Peyer's patch (tissue), 4 donors: ENCODE results near the gene FBH1. TPM values are rescaled to one million over a fixed set of nuclear protein-coding genes. Genes with fewer than 3 reads are reported as not detected.

Experiments used
- DNase-seq, 3 donors: peaks; one replicate each; pipeline ENCODE4 v3.0.0-alpha.2; 2017 to 2019
- H3K27ac ChIP-seq, 4 donors: fragments of 200-600 bp; sonication (generic); one replicate each; pipeline ENCODE4 v1.5.1; 2016 to 2019
- H3K27me3 ChIP-seq, 2 donors: fragments of 200-600 bp; sonication (generic); one replicate each; pipeline ENCODE4 v1.5.1; 2019
- H3K36me3 ChIP-seq, 3 donors: fragments of 200-600 bp; sonication (generic); one replicate each; pipeline ENCODE4 v1.5.1; 2016 to 2019
- H3K4me1 ChIP-seq, 4 donors: fragments of 200-600 bp; sonication (generic); one replicate each; pipeline ENCODE4 v1.5.1; 2016 to 2019
- H3K4me3 ChIP-seq, 4 donors: fragments of 200-600 bp; sonication (generic); 1 replicate in 3 of 4; 2 replicates in 1 of 4; pipeline ENCODE4 v1.5.1; 2016 to 2019; ENCODE audit warnings: mild to moderate bottlenecking in 1 of 4
- H3K9me3 ChIP-seq, 4 donors: fragments of 200-600 bp; sonication (generic); one replicate each; pipeline ENCODE4 v1.5.1; 2016 to 2019; ENCODE audit warnings: mild to moderate bottlenecking in 1 of 4
- CTCF ChIP-seq, 6 experiments: fragments of 450-650 bp in 4 of 6; fragments of 200-600 bp in 2 of 6; sonication (generic) in 1 of 6; IDR thresholded peaks; one replicate each; pipeline ENCODE4 v1.5.1; 2017 to 2019; ENCODE audit warnings: antibody characterized with exemption in 6 of 6, mild to moderate bottlenecking in 3 of 6, moderate library complexity in 1 of 6
- POLR2A ChIP-seq, 2 donors: fragments of 450-650 bp; IDR thresholded peaks; one replicate each; pipeline ENCODE4 v1.5.1; 2017; ENCODE audit warnings: antibody characterized with exemption in 2 of 2, mild to moderate bottlenecking in 2 of 2, moderate library complexity in 2 of 2
- total RNA-seq, 4 donors: library from RNA; depleted of rRNA; stranded (reverse); fragments of >200 nt; gene quantifications; one replicate each; pipeline ENCODE4 v1.1.0, GENCODE V29; 2016

FBH1 gene
- total RNA-seq, 4 donors from 2014 or later = 101 to 169 (median 138) TPM

- Histone ChIP-seq H3K36me3 (peaks cover 0 to 25% (median 0%) of the 10 kb centered on the region in 3 donors), H3K27ac (peak overlapping the region in 3 of 4 donors; percentile 4 to 70 (median 67)), H3K9me3 (no peaks in the 10 kb centered on the region), H3K27me3 (no peaks in the 10 kb centered on the region), H3K4me3 (no peak overlapping the region), H3K4me1 (peaks cover 0 to 11% (median 6%) of the 10 kb centered on the region in 4 donors)
- TF ChIP-seq CTCF (IDR thresholded peaks at IDR 0.05) (no peak), POLR2A (IDR thresholded peaks at IDR 0.05) (no peak)
- no peak for DNase-seq
These were observed 6.4 kb downstream of the FBH1 start for GRCh38 chr10:5896208-5897052.

- Histone ChIP-seq H3K4me3 (no peak overlapping the region), H3K9me3 (no peaks in the 10 kb centered on the region), H3K4me1 (peaks cover 0 to 6% (median 3%) of the 10 kb centered on the region in 4 donors), H3K27me3 (no peaks in the 10 kb centered on the region), H3K36me3 (peaks cover 0 to 25% (median 0%) of the 10 kb centered on the region in 3 donors), H3K27ac (no peak overlapping the region)
- DNase-seq = no peak
- TF ChIP-seq CTCF (IDR thresholded peaks at IDR 0.05) = no peak
- TF ChIP-seq POLR2A (IDR thresholded peaks at IDR 0.05) = no peak
These were observed 7.0 kb downstream of the FBH1 start for GRCh38 chr10:5897053-5897340.

GRCh38 chr10:5897504-5897903, 7.5 kb downstream of the FBH1 start:
- H3K36me3 ChIP-seq = peaks cover 0 to 25% (median 0%) of the 10 kb centered on the region in 3 donors
- no peak for DNase-seq

GRCh38 chr10:5898163-5898562, 8.1 kb downstream of the FBH1 start:
- no peak overlapping the region for H3K4me3 ChIP-seq
- H3K36me3 ChIP-seq = peaks cover 0 to 25% (median 0%) of the 10 kb centered on the region in 3 donors
- H3K4me1 ChIP-seq = peaks cover 0 to 6% (median 0%) of the 10 kb centered on the region in 4 donors
- H3K27ac ChIP-seq = no peak overlapping the region
- TF ChIP-seq POLR2A (IDR thresholded peaks at IDR 0.05) = no peak
- TF ChIP-seq CTCF (IDR thresholded peaks at IDR 0.05) = no peak
- no peaks in the 10 kb centered on the region for H3K9me3 ChIP-seq
- no peak for DNase-seq
- H3K27me3 ChIP-seq = no peaks in the 10 kb centered on the region

More at GRCh38 chr10:5897504-5897903, 7.5 kb downstream of the FBH1 start:
- H3K27me3 ChIP-seq = no peaks in the 10 kb centered on the region
- H3K9me3 ChIP-seq = no peaks in the 10 kb centered on the region
- no peak overlapping the region for H3K4me3 ChIP-seq
- TF ChIP-seq CTCF (IDR thresholded peaks at IDR 0.05) = no peak
- no peak for TF ChIP-seq POLR2A (IDR thresholded peaks at IDR 0.05)
- peaks cover 0 to 6% (median 0%) of the 10 kb centered on the region in 4 donors for H3K4me1 ChIP-seq
- H3K27ac ChIP-seq = no peak overlapping the region

- H3K4me3 ChIP-seq = no peak overlapping the region
- DNase-seq = no peak
These were observed 10.2 kb downstream of the FBH1 start for GRCh38 chr10:5900247-5900646.

More at GRCh38 chr10:5900247-5900646, 10.2 kb downstream of the FBH1 start:
- Histone ChIP-seq H3K4me1 (peaks cover 0 to 6% (median 0%) of the 10 kb centered on the region in 4 donors), H3K9me3 (no peaks in the 10 kb centered on the region), H3K36me3 (peaks cover 0 to 16% (median 0%) of the 10 kb centered on the region in 3 donors), H3K27ac (no peak overlapping the region), H3K27me3 (no peaks in the 10 kb centered on the region)
- TF ChIP-seq CTCF (IDR thresholded peaks at IDR 0.05) = no peak
- TF ChIP-seq POLR2A (IDR thresholded peaks at IDR 0.05) = no peak
